CD4-positive, alpha-beta T cell treated with Interleukin-4 for 4 hours (primary cell): Measurements from ENCODE around the gene FGGY.

Source experiments
- DNase-seq: peaks from one replicate; pipeline ENCODE4 v3.0.0-alpha.2; 2020

The FGGY gene

DNA sequence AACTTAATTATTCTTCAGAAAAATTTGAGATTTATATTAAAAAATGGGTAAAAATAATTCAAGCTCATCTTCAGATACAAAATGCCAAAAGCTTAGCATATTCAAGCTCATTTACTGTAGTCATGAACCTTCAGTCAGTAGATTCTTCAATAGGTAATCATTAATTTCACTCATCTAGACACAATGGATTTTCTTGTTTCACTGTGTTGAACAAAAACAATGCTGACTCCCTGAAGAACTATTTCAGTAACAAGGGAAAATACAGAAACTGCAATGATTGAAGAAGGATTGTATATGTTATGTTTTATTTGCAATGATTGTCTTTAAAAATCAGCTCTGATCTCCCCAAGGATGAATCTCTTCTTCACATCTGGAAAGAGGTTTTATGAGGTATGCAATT is 508.7 kb downstream of the FGGY start:
- no peak for DNase-seq
